HG03571 (cell line): Measurements from ENCODE around the gene CYP17A1.
"Not testable (repeated sequence)": the region's sequence is repeated elsewhere in the genome, so short reads cannot be mapped to it uniquely, and the experiment has no call there.

Source experiments
- ATAC-seq: cut with Tn5 transposase; IDR thresholded peaks from one replicate; pipeline ENCODE4 v1.9.1; 2021; ENCODE audit not compliant: unreplicated experiment

Gene CYP17A1

GRCh38 chr10:102837230-102837721 lies at the start of gene CYP17A1:
Gene CYP17A1, minus strand, starts transcription at chr10:102837413. Its CDS starts 52 bp downstream, at chr10:102837361.
- ATAC-seq: no peak

GRCh38 chr10:102880256-102880655 lies 43.0 kb upstream of the CYP17A1 start:
- ATAC-seq: no peak

GRCh38 chr10:102878629-102879028 lies 41.4 kb upstream of the CYP17A1 start:
- no peak for ATAC-seq

- no peak for ATAC-seq
These were observed 39.5 kb upstream of the CYP17A1 start for GRCh38 chr10:102876747-102877153.

GRCh38 chr10:102872163-102872562 lies 35.0 kb upstream of the CYP17A1 start:
- no peak for ATAC-seq

- ATAC-seq: no peak
These were observed 33.0 kb upstream of the CYP17A1 start for GRCh38 chr10:102870221-102870620.

GRCh38 chr10:102869258-102870198 lies 32.3 kb upstream of the CYP17A1 start, which contains the start of gene AS3MT:
Gene AS3MT, plus strand, starts transcription at chr10:102869470. Its CDS starts 123 bp downstream, at chr10:102869593.
- no peak for ATAC-seq

- no peak for ATAC-seq
These were observed 31.7 kb upstream of the CYP17A1 start for GRCh38 chr10:102868911-102869257.

- no peak for ATAC-seq
These were observed 28.4 kb upstream of the CYP17A1 start for GRCh38 chr10:102865620-102866019.

GRCh38 chr10:102863660-102864059 lies 26.4 kb upstream of the CYP17A1 start:
- ATAC-seq: no peak

GRCh38 chr10:102859911-102860310 lies 22.7 kb upstream of the CYP17A1 start:
- no peak for ATAC-seq

- ATAC-seq: no peak
These were observed 19.7 kb upstream of the CYP17A1 start for GRCh38 chr10:102856758-102857424.

GRCh38 chr10:102855731-102856436 lies 18.7 kb upstream of the CYP17A1 start:
- not testable (repeated sequence) for ATAC-seq

GRCh38 chr10:102853237-102853636 lies 16.0 kb upstream of the CYP17A1 start:
- not testable (repeated sequence) for ATAC-seq

- ATAC-seq: no peak
These were observed 12.9 kb upstream of the CYP17A1 start for GRCh38 chr10:102850025-102850518.

- no peak for ATAC-seq
These were observed 8.2 kb upstream of the CYP17A1 start for GRCh38 chr10:102845352-102845902.

- not testable (repeated sequence) for ATAC-seq
These were observed 7.1 kb upstream of the CYP17A1 start for GRCh38 chr10:102844190-102844776.

- ATAC-seq: not testable (repeated sequence)
These were observed 5.9 kb upstream of the CYP17A1 start for GRCh38 chr10:102843139-102843538.

GRCh38 chr10:102841827-102842345 lies 4.7 kb upstream of the CYP17A1 start:
- no peak for ATAC-seq
